H1 (cell line): ENCODE data around the gene PIP5K1C.

ENCODE experiments used
- ATF2 ChIP-seq: IDR thresholded peaks from 2 replicates; pipeline ENCODE4 v1.6.1; 2012; ENCODE audit warnings: low read length, inconsistent platforms
- BRCA1 ChIP-seq: IDR thresholded peaks from 2 replicates; pipeline ENCODE4 v1.6.1; 2012; ENCODE audit warnings: low read depth, low read length, improper control_type of control experiment
- CHD1 ChIP-seq: IDR thresholded peaks from 2 replicates; pipeline ENCODE4 v1.6.1; 2012; ENCODE audit warnings: low read depth, low read length, improper control_type of control experiment
- CHD2 ChIP-seq: IDR thresholded peaks from 2 replicates; pipeline ENCODE4 v1.6.1; 2012; ENCODE audit warnings: low read length, improper control_type of control experiment
- EZH2 ChIP-seq: fragments of 200-600 bp; sonication (generic); IDR thresholded peaks from 2 replicates; pipeline ENCODE4 v1.7.1; 2012; ENCODE audit warnings: low read depth, mild to moderate bottlenecking, moderate library complexity, low read length, inconsistent platforms; ENCODE audit not compliant: severe bottlenecking
- JUN ChIP-seq: IDR thresholded peaks from 2 replicates; pipeline ENCODE4 v1.6.1; 2011; ENCODE audit warnings: low read depth, mild to moderate bottlenecking, improper control_type of control experiment, low read length
- KDM1A ChIP-seq: fragments of 200-600, 300-600 bp; sonication (generic); IDR thresholded peaks from 2 replicates; pipeline ENCODE4 v1.7.1; 2016; ENCODE audit warnings: mild to moderate bottlenecking, low read length, borderline replicate concordance
- POLR2A ChIP-seq, 2 experiments: IDR thresholded peaks; 1 replicate in 1 of 2; 2 replicates in 1 of 2; pipeline ENCODE4 v1.6.1; 2011; ENCODE audit warnings: low read depth in 2 of 2, low read length in 2 of 2, mild to moderate bottlenecking in 2 of 2; ENCODE audit errors: control extremely low read depth in 1 of 2
- RAD21 ChIP-seq, 2 experiments: IDR thresholded peaks in 1 of 2; conservative IDR thresholded peaks in 1 of 2; 2 replicates each; pipeline ENCODE4 v1.6.1; 2011; ENCODE audit warnings: low read depth in 2 of 2, low read length in 2 of 2, improper control_type of control experiment in 1 of 2, inconsistent platforms in 1 of 2, mild to moderate bottlenecking in 1 of 2, moderate library complexity in 1 of 2
- RBBP5 ChIP-seq: IDR thresholded peaks from 2 replicates; pipeline ENCODE4 v1.7.1; 2012; ENCODE audit warnings: low read depth, mild to moderate bottlenecking, inconsistent platforms, low read length, moderate library complexity, borderline replicate concordance
- SP1 ChIP-seq: IDR thresholded peaks from 2 replicates; pipeline ENCODE4 v1.6.1; 2011; ENCODE audit warnings: low read depth, low read length
- TAF1 ChIP-seq: IDR thresholded peaks from 2 replicates; pipeline ENCODE4 v1.6.1; 2011; ENCODE audit warnings: mild to moderate bottlenecking, low read depth, low read length
- USF2 ChIP-seq: IDR thresholded peaks from 2 replicates; pipeline ENCODE4 v1.6.1; 2011; ENCODE audit warnings: low read length, improper control_type of control experiment
- TF ChIP-seq, protein P1 (sequence below), 3 experiments: IDR thresholded peaks; 1 replicate in 2 of 3; 2 replicates in 1 of 3; pipeline versions ENCODE4 v1.5.1 to v1.6.1; 2011; ENCODE audit warnings: low read length in 3 of 3, mild to moderate bottlenecking in 3 of 3, inconsistent platforms in 2 of 3, low read depth in 1 of 3, moderate library complexity in 1 of 3; ENCODE audit not compliant: insufficient read depth in 1 of 3; ENCODE audit errors: control extremely low read depth in 1 of 3

- TF ChIP-seq EZH2 (no peak), ATF2 (no peak), CHD2 (no peak), BRCA1 (no peak), TAF1 (no peak), RAD21 (IDR thresholded peaks at IDR 0.05 in 1 of 2, conservative IDR thresholded peaks at IDR 0.05 in 1 of 2; ENCODE audit: low read depth in 2 of 2, low read length in 2 of 2) (no peak), KDM1A (no peak), SP1 (no peak), CHD1 (no peak), POLR2A (IDR thresholded peaks at IDR 0.05; ENCODE audit: control extremely low read depth in 1 of 2, low read depth in 2 of 2, low read length in 2 of 2) (no peak), JUN (no peak), USF2 (no peak), RBBP5 (no peak)
- TF ChIP-seq, protein P1, sequence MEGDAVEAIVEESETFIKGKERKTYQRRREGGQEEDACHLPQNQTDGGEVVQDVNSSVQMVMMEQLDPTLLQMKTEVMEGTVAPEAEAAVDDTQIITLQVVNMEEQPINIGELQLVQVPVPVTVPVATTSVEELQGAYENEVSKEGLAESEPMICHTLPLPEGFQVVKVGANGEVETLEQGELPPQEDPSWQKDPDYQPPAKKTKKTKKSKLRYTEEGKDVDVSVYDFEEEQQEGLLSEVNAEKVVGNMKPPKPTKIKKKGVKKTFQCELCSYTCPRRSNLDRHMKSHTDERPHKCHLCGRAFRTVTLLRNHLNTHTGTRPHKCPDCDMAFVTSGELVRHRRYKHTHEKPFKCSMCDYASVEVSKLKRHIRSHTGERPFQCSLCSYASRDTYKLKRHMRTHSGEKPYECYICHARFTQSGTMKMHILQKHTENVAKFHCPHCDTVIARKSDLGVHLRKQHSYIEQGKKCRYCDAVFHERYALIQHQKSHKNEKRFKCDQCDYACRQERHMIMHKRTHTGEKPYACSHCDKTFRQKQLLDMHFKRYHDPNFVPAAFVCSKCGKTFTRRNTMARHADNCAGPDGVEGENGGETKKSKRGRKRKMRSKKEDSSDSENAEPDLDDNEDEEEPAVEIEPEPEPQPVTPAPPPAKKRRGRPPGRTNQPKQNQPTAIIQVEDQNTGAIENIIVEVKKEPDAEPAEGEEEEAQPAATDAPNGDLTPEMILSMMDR (IDR thresholded peaks at IDR 0.05; ENCODE audit: control extremely low read depth in 1 of 3, insufficient read depth in 1 of 3, low read depth in 1 of 3, low read length in 3 of 3), result no peak
Observed at GRCh38 chr19:3691372-3691716, 8.9 kb downstream of the PIP5K1C start.
